HEK293 (cell line): Measurements from ENCODE around the gene ZNF629.
A peak's percentile ranks its signal among the peaks of the same experiment; 100 is the strongest.

Experiments used
- CTCF ChIA-PET: fragments of 350-600 bp; formaldehyde crosslinking; extraction: SDS; loops from one replicate; lab custom pipeline; 2021; ENCODE audit warnings: antibody characterized with exemption; lab: Yijun Ruan, JAX
- POLR2A ChIA-PET: fragments of 300-600 bp; formaldehyde crosslinking; extraction: SDS; loops from one replicate; lab custom pipeline; 2020; ENCODE audit warnings: antibody characterized with exemption, inconsistent platforms; lab: Yijun Ruan, JAX
- H3K27ac ChIP-seq: fragments of 200-500 bp; sonication (Bioruptor generic); 2 replicates; pipeline ENCODE4 v1.5.1; 2014; ENCODE audit warnings: low read depth, low read length, control low read depth, inconsistent platforms; ENCODE audit errors: extremely low read depth
- H3K36me3 ChIP-seq, 2 experiments: fragments of 200-500 bp in 1 of 2; sonication (Bioruptor generic) in 1 of 2; 1 replicate in 1 of 2; 2 replicates in 1 of 2; pipeline ENCODE4 v1.5.1; 2014 to 2017; ENCODE audit warnings: inconsistent platforms in 2 of 2, low read length in 2 of 2; ENCODE audit not compliant: control insufficient read depth in 2 of 2, insufficient read depth in 1 of 2
- H3K4me1 ChIP-seq: fragments of 200-500 bp; sonication (Bioruptor generic); 2 replicates; pipeline ENCODE4 v1.5.1; 2014; ENCODE audit warnings: mild to moderate bottlenecking, low read length, inconsistent platforms; ENCODE audit not compliant: control insufficient read depth, insufficient read depth
- H3K4me3 ChIP-seq: 2 replicates; pipeline ENCODE4 v1.5.1; 2011; ENCODE audit warnings: low read depth, mild to moderate bottlenecking, control low read depth, low read length, moderate library complexity
- H3K9me3 ChIP-seq: fragments of 200-500 bp; sonication (Bioruptor generic); 2 replicates; pipeline ENCODE4 v1.5.1; 2014; ENCODE audit warnings: low read depth, low read length, inconsistent platforms; ENCODE audit not compliant: control insufficient read depth, insufficient read depth
- HOXD13 ChIP-seq: sonication (generic); formaldehyde crosslinking; IDR thresholded peaks from 2 replicates; pipeline ENCODE4 v1.8.0; 2022; ENCODE audit warnings: missing genetic modification reagents, borderline replicate concordance
- KLF1 ChIP-seq: fragments of 450-650 bp; formaldehyde crosslinking; IDR thresholded peaks from 2 replicates; pipeline ENCODE4 v1.5.1; 2016; ENCODE audit warnings: missing biosample characterization, missing genetic modification characterization
- KLF10 ChIP-seq: fragments of 450-650 bp; IDR thresholded peaks from 2 replicates; pipeline ENCODE4 v1.5.1; 2018; ENCODE audit warnings: missing biosample characterization, mild to moderate bottlenecking, missing genetic modification characterization
- MEIS1 ChIP-seq: sonication (generic); formaldehyde crosslinking; IDR thresholded peaks from 2 replicates; pipeline ENCODE4 v1.8.1; 2022; ENCODE audit warnings: missing genetic modification reagents, mild to moderate bottlenecking, borderline replicate concordance
- MYNN ChIP-seq: fragments of 450-650 bp; formaldehyde crosslinking; IDR thresholded peaks from 2 replicates; pipeline ENCODE4 v1.5.1; 2016; ENCODE audit warnings: missing biosample characterization, missing genetic modification characterization, borderline replicate concordance
- SCRT1 ChIP-seq: fragments of 450-650 bp; formaldehyde crosslinking; IDR thresholded peaks from 2 replicates; pipeline ENCODE4 v1.5.1; 2016; ENCODE audit warnings: missing biosample characterization, missing genetic modification characterization, borderline replicate concordance
- SP7 ChIP-seq: fragments of 450-650 bp; formaldehyde crosslinking; IDR thresholded peaks from 2 replicates; pipeline ENCODE4 v1.5.1; 2016; ENCODE audit warnings: missing biosample characterization, missing genetic modification characterization
- YY2 ChIP-seq: fragments of 450-650 bp; formaldehyde crosslinking; IDR thresholded peaks from 2 replicates; pipeline ENCODE4 v1.5.1; 2016; ENCODE audit warnings: missing biosample characterization, missing genetic modification characterization
- ZBTB1 ChIP-seq: fragments of 450-650 bp; formaldehyde crosslinking; IDR thresholded peaks from 2 replicates; pipeline ENCODE4 v1.5.1; 2016; ENCODE audit warnings: missing biosample characterization, missing genetic modification characterization
- ZBTB20 ChIP-seq: fragments of 450-650 bp; formaldehyde crosslinking; IDR thresholded peaks from 2 replicates; pipeline ENCODE4 v1.5.1; 2016; ENCODE audit warnings: missing biosample characterization, missing genetic modification characterization
- ZFP3 ChIP-seq: fragments of 450-650 bp; formaldehyde crosslinking; IDR thresholded peaks from 2 replicates; pipeline ENCODE4 v1.5.1; 2016; ENCODE audit warnings: low read depth, missing biosample characterization, missing genetic modification characterization
- ZNF214 ChIP-seq: fragments of 450-650 bp; formaldehyde crosslinking; IDR thresholded peaks from 2 replicates; pipeline ENCODE4 v1.5.1; 2017; ENCODE audit warnings: missing biosample characterization, mild to moderate bottlenecking, missing genetic modification characterization, borderline replicate concordance
- ZNF24 ChIP-seq: fragments of 450-650 bp; formaldehyde crosslinking; IDR thresholded peaks from 2 replicates; pipeline ENCODE4 v1.5.1; 2016; ENCODE audit warnings: missing biosample characterization, missing genetic modification characterization
- ZNF266 ChIP-seq: fragments of 450-650 bp; formaldehyde crosslinking; IDR thresholded peaks from 2 replicates; pipeline ENCODE4 v1.5.1; 2016; ENCODE audit warnings: missing biosample characterization, missing genetic modification characterization, low read depth
- ZNF394 ChIP-seq: fragments of 450-650 bp; formaldehyde crosslinking; IDR thresholded peaks from 2 replicates; pipeline ENCODE4 v1.5.1; 2016; ENCODE audit warnings: missing biosample characterization, missing genetic modification characterization, mild to moderate bottlenecking, moderate library complexity, borderline replicate concordance
- ZNF560 ChIP-seq: fragments of 450-650 bp; formaldehyde crosslinking; IDR thresholded peaks from 2 replicates; pipeline ENCODE4 v1.5.1; 2017; ENCODE audit warnings: missing biosample characterization, missing genetic modification characterization, borderline replicate concordance
- ZNF610 ChIP-seq: fragments of 450-650 bp; formaldehyde crosslinking; IDR thresholded peaks from 2 replicates; pipeline ENCODE4 v1.5.1; 2016; ENCODE audit warnings: missing biosample characterization, missing genetic modification characterization, borderline replicate concordance
- ZNF624 ChIP-seq: fragments of 450-650 bp; formaldehyde crosslinking; IDR thresholded peaks from 2 replicates; pipeline ENCODE4 v1.5.1; 2017; ENCODE audit warnings: missing biosample characterization, missing genetic modification characterization
- ZNF830 ChIP-seq: fragments of 450-650 bp; IDR thresholded peaks from 2 replicates; pipeline ENCODE4 v1.5.0; 2018; ENCODE audit warnings: missing biosample characterization, missing genetic modification characterization, low read depth, mild to moderate bottlenecking, moderate library complexity
- ZSCAN16 ChIP-seq: fragments of 450-650 bp; formaldehyde crosslinking; IDR thresholded peaks from 2 replicates; pipeline ENCODE4 v1.5.1; 2016; ENCODE audit warnings: missing biosample characterization, missing genetic modification characterization
- ZSCAN23 ChIP-seq: fragments of 450-650 bp; formaldehyde crosslinking; IDR thresholded peaks from 2 replicates; pipeline ENCODE4 v1.5.1; 2016; ENCODE audit warnings: missing biosample characterization, missing genetic modification characterization
- ZSCAN30 ChIP-seq: fragments of 450-650 bp; IDR thresholded peaks from 2 replicates; pipeline ENCODE4 v1.5.1; 2018; ENCODE audit warnings: missing biosample characterization, mild to moderate bottlenecking, missing genetic modification characterization, moderate library complexity
- TF ChIP-seq, protein P1 (sequence below): fragments of 450-650 bp; formaldehyde crosslinking; IDR thresholded peaks from 2 replicates; pipeline ENCODE4 v1.5.1; 2016; ENCODE audit warnings: missing biosample characterization, missing genetic modification characterization
- TF ChIP-seq, protein P2 (sequence below): fragments of 450-650 bp; formaldehyde crosslinking; IDR thresholded peaks from 2 replicates; pipeline ENCODE4 v1.5.1; 2017; ENCODE audit warnings: missing biosample characterization, missing genetic modification characterization
- TF ChIP-seq, protein P3 (sequence below): fragments of 450-650 bp; formaldehyde crosslinking; IDR thresholded peaks from 2 replicates; pipeline ENCODE4 v1.5.1; 2017; ENCODE audit warnings: missing biosample characterization, mild to moderate bottlenecking, missing genetic modification characterization, moderate library complexity
- TF ChIP-seq, protein P4 (sequence below): fragments of 450-650 bp; formaldehyde crosslinking; IDR thresholded peaks from 2 replicates; pipeline ENCODE4 v1.5.1; 2016; ENCODE audit warnings: missing biosample characterization, missing genetic modification characterization
- TF ChIP-seq, protein P5 (sequence below): fragments of 450-650 bp; formaldehyde crosslinking; IDR thresholded peaks from 2 replicates; pipeline ENCODE4 v1.5.1; 2016; ENCODE audit warnings: missing biosample characterization, missing genetic modification characterization
- TF ChIP-seq, protein P6 (sequence below): fragments of 450-650 bp; formaldehyde crosslinking; IDR thresholded peaks from 2 replicates; pipeline ENCODE4 v1.5.1; 2017; ENCODE audit warnings: missing biosample characterization, missing genetic modification characterization

The ZNF629 gene

DNA sequence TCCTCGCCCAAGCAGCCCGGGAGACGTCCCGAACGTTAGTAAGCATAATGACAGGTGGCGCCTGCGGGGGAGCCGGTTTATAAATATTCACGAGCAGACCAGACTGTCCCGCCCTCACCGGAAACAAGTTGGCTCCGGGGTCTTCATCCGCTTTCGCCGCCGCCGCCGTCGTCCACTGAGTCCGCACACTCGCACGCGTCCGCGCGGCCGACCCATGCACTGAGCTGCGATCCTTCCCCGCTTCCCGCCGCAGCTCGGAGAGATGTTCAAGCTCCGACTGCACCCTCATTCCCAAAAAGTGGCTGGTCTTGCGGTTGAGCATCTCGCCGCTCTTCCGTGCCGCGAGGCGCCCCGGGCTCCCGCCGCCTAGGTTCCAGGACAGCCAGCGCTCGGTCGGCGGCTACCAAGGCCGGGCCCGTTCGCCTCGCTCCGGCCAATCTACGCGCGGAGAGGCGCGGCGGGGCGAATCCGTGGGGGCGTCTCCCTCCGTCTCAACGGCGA lies 25.5 kb downstream of the ZNF629 start:
- ChIA-PET POLR2A (interaction anchor here (1.0 kb wide), 1 partner anchor 13 kb away, joined by 9 read pairs; the partner anchor contains the start of gene PHKG2), CTCF (interaction anchor here (0.6 to 0.7 kb wide), 2 partner anchors 9 to 173 kb away, joined by 3 read pairs; no protein-coding TSS in a partner anchor)
- Histone ChIP-seq H3K27ac (peak overlapping the region; percentile 83), H3K36me3 (peaks cover 6 to 77% of the 10 kb centered on the region in 2 experiments; a peak in 1 of 3 replicates), H3K9me3 (no peaks in the 10 kb centered on the region), H3K4me1 (peaks cover 4% of the 10 kb centered on the region; the same call in 1 of the 2 replicates), H3K4me3 (peak overlapping the region; percentile 95)
- TF ChIP-seq ZBTB20 (tag by site-specific recombination) (peak; percentile 75), ZNF610 (peak; percentile 77; the same call in 1 of the 2 replicates), ZBTB1 (tag by site-specific recombination) (no peak), ZSCAN30 (tag by site-specific recombination) (0 out of 2 replicates have a peak, but pooled peaks have one; percentile 55), HOXD13 (no peak), YY2 (peak; percentile 50; the same call in 1 of the 2 replicates), ZSCAN23 (tag by site-specific recombination) (0 out of 2 replicates have a peak, but pooled peaks have one; percentile 19), ZNF394 (tag by site-specific recombination) (peak; percentile 52; the same call in 1 of the 2 replicates), MYNN (tag by site-specific recombination) (peak; percentile 54; the same call in 1 of the 2 replicates), SP7 (peak; percentile 78; the same call in 1 of the 2 replicates), ZNF560 (tag by site-specific recombination) (peak; percentile 77; the same call in 1 of the 2 replicates), SCRT1 (no peak), KLF10 (tag by site-specific recombination) (peak; percentile 42; the same call in 1 of the 2 replicates), ZNF24 (tag by site-specific recombination) (peak; percentile 84; the same call in 1 of the 2 replicates), ZNF266 (tag by site-specific recombination) (0 out of 2 replicates have a peak, but pooled peaks have one; percentile 28), ZNF624 (tag by site-specific recombination) (no peak), ZSCAN16 (tag by site-specific recombination) (peak; percentile 56; the same call in 1 of the 2 replicates), ZNF214 (tag by site-specific recombination) (no peak), KLF1 (tag by site-specific recombination) (peak; percentile 25; the same call in 1 of the 2 replicates), ZFP3 (no peak), ZNF830 (no peak), MEIS1 (no peak)
- TF ChIP-seq, protein P1, sequence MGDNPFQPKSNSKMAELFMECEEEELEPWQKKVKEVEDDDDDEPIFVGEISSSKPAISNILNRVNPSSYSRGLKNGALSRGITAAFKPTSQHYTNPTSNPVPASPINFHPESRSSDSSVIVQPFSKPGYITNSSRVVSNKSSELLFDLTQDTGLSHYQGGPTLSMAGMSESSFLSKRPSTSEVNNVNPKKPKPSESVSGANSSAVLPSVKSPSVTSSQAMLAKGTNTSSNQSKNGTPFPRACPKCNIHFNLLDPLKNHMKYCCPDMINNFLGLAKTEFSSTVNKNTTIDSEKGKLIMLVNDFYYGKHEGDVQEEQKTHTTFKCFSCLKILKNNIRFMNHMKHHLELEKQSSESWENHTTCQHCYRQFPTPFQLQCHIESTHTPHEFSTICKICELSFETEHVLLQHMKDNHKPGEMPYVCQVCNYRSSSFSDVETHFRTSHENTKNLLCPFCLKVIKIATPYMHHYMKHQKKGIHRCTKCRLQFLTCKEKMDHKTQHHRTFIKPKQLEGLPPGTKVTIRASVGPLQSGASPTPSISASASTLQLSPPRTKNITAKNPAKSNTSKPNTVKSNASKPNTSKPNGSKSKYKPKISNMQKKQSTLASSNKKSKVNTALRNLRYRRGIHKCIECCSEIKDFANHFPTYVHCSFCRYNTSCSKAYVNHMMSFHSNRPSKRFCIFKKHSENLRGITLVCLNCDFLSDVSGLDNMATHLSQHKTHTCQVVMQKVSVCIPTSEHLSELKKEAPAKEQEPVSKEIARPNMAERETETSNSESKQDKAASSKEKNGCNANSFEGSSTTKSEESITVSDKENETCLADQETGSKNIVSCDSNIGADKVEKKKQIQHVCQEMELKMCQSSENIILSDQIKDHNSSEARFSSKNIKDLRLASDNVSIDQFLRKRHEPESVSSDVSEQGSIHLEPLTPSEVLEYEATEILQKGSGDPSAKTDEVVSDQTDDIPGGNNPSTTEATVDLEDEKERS (tag by site-specific recombination), result no peak
- TF ChIP-seq, protein P2, sequence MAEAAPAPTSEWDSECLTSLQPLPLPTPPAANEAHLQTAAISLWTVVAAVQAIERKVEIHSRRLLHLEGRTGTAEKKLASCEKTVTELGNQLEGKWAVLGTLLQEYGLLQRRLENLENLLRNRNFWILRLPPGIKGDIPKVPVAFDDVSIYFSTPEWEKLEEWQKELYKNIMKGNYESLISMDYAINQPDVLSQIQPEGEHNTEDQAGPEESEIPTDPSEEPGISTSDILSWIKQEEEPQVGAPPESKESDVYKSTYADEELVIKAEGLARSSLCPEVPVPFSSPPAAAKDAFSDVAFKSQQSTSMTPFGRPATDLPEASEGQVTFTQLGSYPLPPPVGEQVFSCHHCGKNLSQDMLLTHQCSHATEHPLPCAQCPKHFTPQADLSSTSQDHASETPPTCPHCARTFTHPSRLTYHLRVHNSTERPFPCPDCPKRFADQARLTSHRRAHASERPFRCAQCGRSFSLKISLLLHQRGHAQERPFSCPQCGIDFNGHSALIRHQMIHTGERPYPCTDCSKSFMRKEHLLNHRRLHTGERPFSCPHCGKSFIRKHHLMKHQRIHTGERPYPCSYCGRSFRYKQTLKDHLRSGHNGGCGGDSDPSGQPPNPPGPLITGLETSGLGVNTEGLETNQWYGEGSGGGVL, result peak; percentile 36; the same call in 1 of the 2 replicates
- TF ChIP-seq, protein P3, sequence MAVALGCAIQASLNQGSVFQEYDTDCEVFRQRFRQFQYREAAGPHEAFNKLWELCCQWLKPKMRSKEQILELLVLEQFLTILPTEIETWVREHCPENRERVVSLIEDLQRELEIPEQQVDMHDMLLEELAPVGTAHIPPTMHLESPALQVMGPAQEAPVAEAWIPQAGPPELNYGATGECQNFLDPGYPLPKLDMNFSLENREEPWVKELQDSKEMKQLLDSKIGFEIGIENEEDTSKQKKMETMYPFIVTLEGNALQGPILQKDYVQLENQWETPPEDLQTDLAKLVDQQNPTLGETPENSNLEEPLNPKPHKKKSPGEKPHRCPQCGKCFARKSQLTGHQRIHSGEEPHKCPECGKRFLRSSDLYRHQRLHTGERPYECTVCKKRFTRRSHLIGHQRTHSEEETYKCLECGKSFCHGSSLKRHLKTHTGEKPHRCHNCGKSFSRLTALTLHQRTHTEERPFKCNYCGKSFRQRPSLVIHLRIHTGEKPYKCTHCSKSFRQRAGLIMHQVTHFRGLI (tag by site-specific recombination), result peak; percentile 11; the same call in 1 of the 2 replicates
- TF ChIP-seq, protein P4, sequence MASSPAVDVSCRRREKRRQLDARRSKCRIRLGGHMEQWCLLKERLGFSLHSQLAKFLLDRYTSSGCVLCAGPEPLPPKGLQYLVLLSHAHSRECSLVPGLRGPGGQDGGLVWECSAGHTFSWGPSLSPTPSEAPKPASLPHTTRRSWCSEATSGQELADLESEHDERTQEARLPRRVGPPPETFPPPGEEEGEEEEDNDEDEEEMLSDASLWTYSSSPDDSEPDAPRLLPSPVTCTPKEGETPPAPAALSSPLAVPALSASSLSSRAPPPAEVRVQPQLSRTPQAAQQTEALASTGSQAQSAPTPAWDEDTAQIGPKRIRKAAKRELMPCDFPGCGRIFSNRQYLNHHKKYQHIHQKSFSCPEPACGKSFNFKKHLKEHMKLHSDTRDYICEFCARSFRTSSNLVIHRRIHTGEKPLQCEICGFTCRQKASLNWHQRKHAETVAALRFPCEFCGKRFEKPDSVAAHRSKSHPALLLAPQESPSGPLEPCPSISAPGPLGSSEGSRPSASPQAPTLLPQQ (tag by site-specific recombination), result peak; percentile 87
- TF ChIP-seq, protein P5, sequence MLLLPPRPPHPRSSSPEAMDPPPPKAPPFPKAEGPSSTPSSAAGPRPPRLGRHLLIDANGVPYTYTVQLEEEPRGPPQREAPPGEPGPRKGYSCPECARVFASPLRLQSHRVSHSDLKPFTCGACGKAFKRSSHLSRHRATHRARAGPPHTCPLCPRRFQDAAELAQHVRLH (tag by site-specific recombination), result peak; percentile 56; the same call in 1 of the 2 replicates
- TF ChIP-seq, protein P6, sequence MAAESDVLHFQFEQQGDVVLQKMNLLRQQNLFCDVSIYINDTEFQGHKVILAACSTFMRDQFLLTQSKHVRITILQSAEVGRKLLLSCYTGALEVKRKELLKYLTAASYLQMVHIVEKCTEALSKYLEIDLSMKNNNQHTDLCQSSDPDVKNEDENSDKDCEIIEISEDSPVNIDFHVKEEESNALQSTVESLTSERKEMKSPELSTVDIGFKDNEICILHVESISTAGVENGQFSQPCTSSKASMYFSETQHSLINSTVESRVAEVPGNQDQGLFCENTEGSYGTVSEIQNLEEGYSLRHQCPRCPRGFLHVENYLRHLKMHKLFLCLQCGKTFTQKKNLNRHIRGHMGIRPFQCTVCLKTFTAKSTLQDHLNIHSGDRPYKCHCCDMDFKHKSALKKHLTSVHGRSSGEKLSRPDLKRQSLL, result peak; percentile 16; the same call in 1 of the 2 replicates
